ENCODE measurements around the gene RPL41.
"Not testable (repeated sequence)": the region's sequence is repeated elsewhere in the genome, so short reads cannot be mapped to it uniquely, and the experiment has no call there.

Gene RPL41

GRCh38 chr12:56116267-56117081, at the start of gene RPL41:
TSS of gene RPL41 (plus strand) at chr12:56116633.
- Histone ChIP-seq H3K36me3 (ENCODE audit: insufficient read depth) (peaks cover 18% of the 10 kb centered on the region; the same call in 1 of the 2 replicates), H2AFZ (ENCODE audit: low read depth) (peak within 1 kb of the TSS; percentile 68), H3K4me3 (IDR thresholded peaks at IDR 0.05; ENCODE audit: insufficient read depth, low read depth, low read length) (peak within 1 kb of the TSS; percentile 42), H3K79me2 (ENCODE audit: insufficient read depth, low read depth) (peaks cover 15% of the 10 kb centered on the region), H3K4me1 (ENCODE audit: low read depth, poor library complexity, severe bottlenecking) (peaks cover 23% of the 10 kb centered on the region), H3K27me3 (ENCODE audit: insufficient read depth, low read depth) (no peaks in the 10 kb centered on the region), H3K27ac (peak within 1 kb of the TSS; percentile 93), H4K20me1 (ENCODE audit: insufficient read depth) (no peaks in the 10 kb centered on the region), H3K9ac (peak within 1 kb of the TSS; percentile 95), H3K4me2 (peak within 1 kb of the TSS; percentile 80)
- TF ChIP-seq CTCF (conservative IDR thresholded peaks at IDR 0.05; ENCODE audit: low read depth, low read length), result no peak; the same call in 1 of the 2 replicates

- Histone ChIP-seq H3K4me1 (ENCODE audit: low read depth, poor library complexity, severe bottlenecking) (no peaks in the 10 kb centered on the region), H3K9ac (no peak overlapping the region), H3K27me3 (ENCODE audit: insufficient read depth, low read depth) (no peaks in the 10 kb centered on the region), H3K4me2 (no peak overlapping the region), H4K20me1 (ENCODE audit: insufficient read depth) (no peaks in the 10 kb centered on the region), H3K27ac (no peak overlapping the region), H3K36me3 (ENCODE audit: insufficient read depth) (no peaks in the 10 kb centered on the region), H3K4me3 (IDR thresholded peaks at IDR 0.05; ENCODE audit: insufficient read depth, low read depth, low read length) (no peak overlapping the region), H3K79me2 (ENCODE audit: insufficient read depth, low read depth) (no peaks in the 10 kb centered on the region), H2AFZ (ENCODE audit: low read depth) (no peak overlapping the region)
- no peak for TF ChIP-seq CTCF (conservative IDR thresholded peaks at IDR 0.05; ENCODE audit: low read depth, low read length)
These were observed 44.8 kb upstream of the RPL41 start for GRCh38 chr12:56071648-56072047.

GRCh38 chr12:56074396-56074795, 42.0 kb upstream of the RPL41 start:
- peaks cover 6% of the 10 kb centered on the region for H3K4me1 ChIP-seq (ENCODE audit: low read depth, poor library complexity, severe bottlenecking)
- TF ChIP-seq CTCF (conservative IDR thresholded peaks at IDR 0.05; ENCODE audit: low read depth, low read length), result no peak
- H3K4me2 ChIP-seq, result no peak overlapping the region
- no peaks in the 10 kb centered on the region for H3K36me3 ChIP-seq (ENCODE audit: insufficient read depth)
- H3K27me3 ChIP-seq (ENCODE audit: insufficient read depth, low read depth), result no peaks in the 10 kb centered on the region; the same call in 1 of the 2 replicates
- no peaks in the 10 kb centered on the region for H3K79me2 ChIP-seq (ENCODE audit: insufficient read depth, low read depth)
- H3K27ac ChIP-seq, result no peak overlapping the region
- no peak overlapping the region for H2AFZ ChIP-seq (ENCODE audit: low read depth)
- no peak overlapping the region for H3K4me3 ChIP-seq (IDR thresholded peaks at IDR 0.05; ENCODE audit: insufficient read depth, low read depth, low read length)
- no peaks in the 10 kb centered on the region for H4K20me1 ChIP-seq (ENCODE audit: insufficient read depth)
- no peak overlapping the region for H3K9ac ChIP-seq

GRCh38 chr12:56077966-56078365, 38.5 kb upstream of the RPL41 start:
- H3K27ac ChIP-seq; H4K20me1 ChIP-seq (ENCODE audit: insufficient read depth); H3K4me2 ChIP-seq; H2AFZ ChIP-seq (ENCODE audit: low read depth); H3K79me2 ChIP-seq (ENCODE audit: insufficient read depth, low read depth); H3K36me3 ChIP-seq (ENCODE audit: insufficient read depth); H3K4me3 ChIP-seq (IDR thresholded peaks at IDR 0.05; ENCODE audit: insufficient read depth, low read depth, low read length); H3K9ac ChIP-seq: not testable (repeated sequence)
- Histone ChIP-seq H3K27me3 (ENCODE audit: insufficient read depth, low read depth) (peaks cover 27% of the 10 kb centered on the region; the same call in 1 of the 2 replicates), H3K4me1 (ENCODE audit: low read depth, poor library complexity, severe bottlenecking) (peaks cover 13% of the 10 kb centered on the region)

- Histone ChIP-seq H4K20me1 (ENCODE audit: insufficient read depth) (no peaks in the 10 kb centered on the region), H3K4me2 (peak overlapping the region; percentile 88; the same call in 1 of the 2 replicates), H3K36me3 (ENCODE audit: insufficient read depth) (no peaks in the 10 kb centered on the region), H3K27me3 (ENCODE audit: insufficient read depth, low read depth) (peaks cover 30% of the 10 kb centered on the region; the same call in 1 of the 2 replicates), H3K79me2 (ENCODE audit: insufficient read depth, low read depth) (no peaks in the 10 kb centered on the region), H2AFZ (ENCODE audit: low read depth) (0 out of 2 replicates have a peak overlapping the region, but pooled peaks have one; percentile 92), H3K4me3 (IDR thresholded peaks at IDR 0.05; ENCODE audit: insufficient read depth, low read depth, low read length) (no peak overlapping the region), H3K9ac (no peak overlapping the region), H3K4me1 (ENCODE audit: low read depth, poor library complexity, severe bottlenecking) (peaks cover 13% of the 10 kb centered on the region), H3K27ac (no peak overlapping the region)
- TF ChIP-seq CTCF (conservative IDR thresholded peaks at IDR 0.05; ENCODE audit: low read depth, low read length), result no peak
These were observed 38.0 kb upstream of the RPL41 start for GRCh38 chr12:56078427-56078826.

Data from KMS-11 (cell line).